Adrenal gland (tissue), 12 donors: ENCODE results near the gene FJX1. TPM values are rescaled to one million over a fixed set of nuclear protein-coding genes. Genes with fewer than 3 reads are reported as not detected.

Experiments
- DNase-seq, 7 donors: peaks; one replicate each; pipeline ENCODE4 v3.0.0-alpha.2; 2019 to 2020
- H3K27ac ChIP-seq, 5 donors: fragments of 200-600 bp; sonication (generic) in 4 of 5; 1 replicate in 3 of 5; 2 replicates in 2 of 5; pipeline versions ENCODE4 v1.5.1 to v1.8.0; 2016 to 2020; ENCODE audit warnings: mild to moderate bottlenecking in 1 of 5
- H3K27me3 ChIP-seq: fragments of 200-600 bp; 2 replicates; pipeline ENCODE4 v1.8.0; 2021
- H3K36me3 ChIP-seq, 2 donors: fragments of 200-600 bp; replicated peaks in 1 of 2; 1 replicate in 1 of 2; 2 replicates in 1 of 2; pipeline versions ENCODE4 v1.5.1 to v1.8.0; 2018 to 2022
- H3K4me1 ChIP-seq, 2 donors: fragments of 200-600 bp; replicated peaks in 1 of 2; 1 replicate in 1 of 2; 2 replicates in 1 of 2; pipeline versions ENCODE4 v1.5.1 to v1.8.0; 2018 to 2021
- H3K4me3 ChIP-seq, 4 donors: fragments of 200-600 bp; sonication (generic) in 3 of 4; one replicate each; pipeline ENCODE4 v1.5.1; 2016 to 2018
- H3K9me3 ChIP-seq, 3 donors: fragments of 200-600 bp; sonication (generic) in 1 of 3; replicated peaks in 1 of 3; 1 replicate in 2 of 3; 2 replicates in 1 of 3; pipeline versions ENCODE4 v1.5.1 to v1.8.0; 2016 to 2021
- POLR2A ChIP-seq, 2 donors: fragments of 450-650 bp; IDR thresholded peaks; one replicate each; pipeline ENCODE4 v1.6.1; 2017; ENCODE audit warnings: antibody characterized with exemption in 2 of 2, mild to moderate bottlenecking in 2 of 2, moderate library complexity in 1 of 2
- WGBS, 4 donors: extraction: QIAGEN DNeasy Blood & Tissue Kit in 2 of 4; methylation state at CpG; one replicate each; pipeline versions ENCODE4 v1.1.5 to v1.1.7; 2013 to 2017; 5-methylcytosine and 5-hydroxymethylcytosine counted together
- intact Hi-C, 2 donors: fragments of 100-400 bp; cut with DNase I; formaldehyde crosslinking; loops; one replicate each; pipeline versions ENCODE4 v1.14.1 to v1.15.0; 2022 to 2023
- polyA plus RNA-seq, 3 donors: library from polyadenylated mRNA; stranded (reverse); fragments of 200-250 nt in 2 of 3; fragments of 350-450 nt in 1 of 3; fragmentation: Illumina TruSeq in 1 of 3; extraction: RNeasy Lipid Tissue Mini Kit (QIAGEN cat#74804) in 1 of 3; gene quantifications; one replicate each; pipeline ENCODE4 v1.2.3, GENCODE V29; 2013 to 2014
- total RNA-seq, 9 donors: library from RNA; depleted of rRNA in 4 of 9; stranded (reverse); fragments of >200 nt in 4 of 9; fragments of 120-200 nt in 1 of 9; fragmentation: NEBNext Ultra II Directional in 1 of 9; extraction: Animal tissue kit (Norgen Biotek cat#: 25700) in 1 of 9; gene quantifications; one replicate each; pipeline versions ENCODE4 v1.1.0 to v1.2.4, GENCODE V29; 2013 to 2023
- TF ChIP-seq, protein P1 (sequence below), 6 experiments: fragments of 450-650 bp in 4 of 6; fragments of 200-600 bp in 2 of 6; sonication (generic) in 1 of 6; IDR thresholded peaks; 1 replicate in 5 of 6; 2 replicates in 1 of 6; pipeline versions ENCODE4 v1.5.1 to v1.8.0; 2016 to 2021; ENCODE audit warnings: antibody characterized with exemption in 6 of 6, mild to moderate bottlenecking in 2 of 6, moderate library complexity in 1 of 6
- donor health status: healthy with polysubstance abuse.
- donor health status: Bipolar disorder and iron deficiency.
- donor health status: DM: yes; HTN: yes; CAD: no.
- donor health status: DM: no; HTN: no; CAD: no.
- donor health status: DM: no; HTN: no; CAD: no.
- donor health status: DM: yes; HTN: yes; CAD: no.

Gene FJX1
- total and polyA plus RNA-seq, 12 donors = 1.1 to 37.1 (median 9.1) TPM

- TF ChIP-seq POLR2A (IDR thresholded peaks at IDR 0.05) = no peak
- TF ChIP-seq, protein P1, sequence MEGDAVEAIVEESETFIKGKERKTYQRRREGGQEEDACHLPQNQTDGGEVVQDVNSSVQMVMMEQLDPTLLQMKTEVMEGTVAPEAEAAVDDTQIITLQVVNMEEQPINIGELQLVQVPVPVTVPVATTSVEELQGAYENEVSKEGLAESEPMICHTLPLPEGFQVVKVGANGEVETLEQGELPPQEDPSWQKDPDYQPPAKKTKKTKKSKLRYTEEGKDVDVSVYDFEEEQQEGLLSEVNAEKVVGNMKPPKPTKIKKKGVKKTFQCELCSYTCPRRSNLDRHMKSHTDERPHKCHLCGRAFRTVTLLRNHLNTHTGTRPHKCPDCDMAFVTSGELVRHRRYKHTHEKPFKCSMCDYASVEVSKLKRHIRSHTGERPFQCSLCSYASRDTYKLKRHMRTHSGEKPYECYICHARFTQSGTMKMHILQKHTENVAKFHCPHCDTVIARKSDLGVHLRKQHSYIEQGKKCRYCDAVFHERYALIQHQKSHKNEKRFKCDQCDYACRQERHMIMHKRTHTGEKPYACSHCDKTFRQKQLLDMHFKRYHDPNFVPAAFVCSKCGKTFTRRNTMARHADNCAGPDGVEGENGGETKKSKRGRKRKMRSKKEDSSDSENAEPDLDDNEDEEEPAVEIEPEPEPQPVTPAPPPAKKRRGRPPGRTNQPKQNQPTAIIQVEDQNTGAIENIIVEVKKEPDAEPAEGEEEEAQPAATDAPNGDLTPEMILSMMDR (IDR thresholded peaks at IDR 0.05) = no peak
- intact Hi-C loops = no loop called here
- H3K4me1 ChIP-seq = no peaks in the 10 kb centered on the region
- H3K27me3 ChIP-seq = peaks cover 19% of the 10 kb centered on the region
- H3K27ac ChIP-seq = no peak overlapping the region
- no peak for DNase-seq
- H3K4me3 ChIP-seq = no peak overlapping the region
- 61 to 84% (median 76%) methylated on average over 4 of the region's 4 CpGs for WGBS, 4 donors
- H3K36me3 ChIP-seq = no peaks in the 10 kb centered on the region
- no peaks in the 10 kb centered on the region for H3K9me3 ChIP-seq
Measured at GRCh38 chr11:35633827-35634423, 15.7 kb downstream of the FJX1 start.

GRCh38 chr11:35635933-35636332 lies 17.7 kb downstream of the FJX1 start:
- no peak overlapping the region for H3K27ac ChIP-seq
- H3K4me1 ChIP-seq = no peaks in the 10 kb centered on the region
- peaks cover 19% of the 10 kb centered on the region for H3K27me3 ChIP-seq
- WGBS, 4 donors = 78 to 87% (median 84%) methylated on average over 6 of the region's 6 CpGs
- no peaks in the 10 kb centered on the region for H3K36me3 ChIP-seq
- no peak overlapping the region for H3K4me3 ChIP-seq
- no peak for TF ChIP-seq POLR2A (IDR thresholded peaks at IDR 0.05)
- TF ChIP-seq, protein P1 (IDR thresholded peaks at IDR 0.05) = no peak
- no peaks in the 10 kb centered on the region for H3K9me3 ChIP-seq
- DNase-seq = no peak
- intact Hi-C loops = no loop called here

DNA sequence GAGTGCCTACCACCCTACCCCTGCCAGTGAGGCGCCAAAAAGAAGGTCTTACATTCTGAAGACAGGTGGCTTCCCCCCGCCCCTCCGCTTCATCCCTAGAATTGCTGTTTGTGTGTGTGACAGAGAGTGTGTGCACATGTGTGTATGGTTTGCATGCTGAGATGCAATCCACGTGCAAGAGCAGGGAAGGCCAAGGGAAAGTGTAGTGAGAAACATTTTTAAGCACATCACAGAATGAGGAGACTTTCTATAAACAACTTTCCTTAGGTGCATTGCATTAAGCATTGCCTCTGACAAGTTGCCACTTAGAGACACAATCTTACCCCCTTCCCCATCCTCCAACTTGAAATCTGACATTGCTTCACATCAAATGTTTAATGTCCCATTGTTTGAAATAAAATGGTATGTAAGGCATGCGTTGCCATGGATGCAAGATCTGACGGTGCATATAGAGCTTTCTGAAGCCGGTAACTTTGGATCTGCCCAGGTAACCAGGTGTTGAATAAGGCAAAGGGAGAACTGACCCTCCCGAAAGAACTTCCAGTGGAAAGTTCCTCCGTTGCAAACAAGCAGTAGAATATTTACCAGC lies 21.4 kb downstream of the FJX1 start:
- H3K27me3 ChIP-seq = peaks cover 12% of the 10 kb centered on the region
- no peaks in the 10 kb centered on the region for H3K36me3 ChIP-seq
- no peak for DNase-seq
- intact Hi-C loops = no loop called here
- no peaks in the 10 kb centered on the region for H3K4me1 ChIP-seq
- WGBS, 4 donors = 77 to 85% (median 80%) methylated on average over 9 of the region's 9 CpGs
- H3K9me3 ChIP-seq = no peaks in the 10 kb centered on the region
- TF ChIP-seq, protein P1 (IDR thresholded peaks at IDR 0.05) = no peak
- TF ChIP-seq POLR2A (IDR thresholded peaks at IDR 0.05) = no peak
- H3K4me3 ChIP-seq = no peak overlapping the region
- H3K27ac ChIP-seq = no peak overlapping the region

- WGBS, 4 donors = 79 to 82% (median 81%) methylated on average over 6 of the region's 6 CpGs
- intact Hi-C loops = no loop called here
- no peak for DNase-seq
- Histone ChIP-seq H3K27ac (no peak overlapping the region), H3K27me3 (no peaks in the 10 kb centered on the region), H3K4me1 (no peaks in the 10 kb centered on the region), H3K9me3 (no peaks in the 10 kb centered on the region), H3K4me3 (no peak overlapping the region), H3K36me3 (no peaks in the 10 kb centered on the region)
- TF ChIP-seq, protein P1 (IDR thresholded peaks at IDR 0.05) = no peak
- TF ChIP-seq POLR2A (IDR thresholded peaks at IDR 0.05) = no peak
Measured at GRCh38 chr11:35641171-35641897, 23.1 kb downstream of the FJX1 start.
